Forelimb muscle (tissue), 1 donor: Measurements from ENCODE around the gene CCDC148. TPM values are rescaled to one million over a fixed set of nuclear protein-coding genes. Genes with fewer than 3 reads are reported as not detected.

Experiments
- DNase-seq: peaks from one replicate; pipeline ENCODE4 v3.0.0-alpha.2; 2013; ENCODE audit warnings: low read depth
- polyA plus RNA-seq: library from polyadenylated mRNA; unstranded; fragments of 120-200 nt; gene quantifications from one replicate; pipeline ENCODE4 v1.2.1, GENCODE V29; 2013; ENCODE audit not compliant: insufficient read length

Gene CCDC148
- polyA plus RNA-seq = 0.44 TPM

GRCh38 chr2:158456309-158457066 lies at the start of gene CCDC148, which contains the start of gene PKP4:
Gene CCDC148, minus strand, starts transcription at chr2:158456753. Its CDS starts 314 bp downstream, at chr2:158456439.
Gene PKP4, plus strand, starts transcription at chr2:158456952. Its CDS starts 76,233 bp downstream, at chr2:158533185.
- DNase-seq = peak; percentile 73

- DNase-seq = no peak
These were observed 48.9 kb upstream of the CCDC148 start for GRCh38 chr2:158505448-158505934.

- DNase-seq = no peak
These were observed 47.5 kb upstream of the CCDC148 start for GRCh38 chr2:158504088-158504487.

- peak; percentile 35 for DNase-seq
These were observed 46.4 kb upstream of the CCDC148 start for GRCh38 chr2:158502974-158503373.

GRCh38 chr2:158501301-158501700 lies 44.7 kb upstream of the CCDC148 start:
- DNase-seq = no peak

GRCh38 chr2:158500333-158500732 lies 43.8 kb upstream of the CCDC148 start:
- DNase-seq = no peak

GRCh38 chr2:158499383-158499782 lies 42.8 kb upstream of the CCDC148 start:
- DNase-seq = no peak

GRCh38 chr2:158498749-158499136 lies 42.2 kb upstream of the CCDC148 start:
- DNase-seq = no peak

GRCh38 chr2:158498043-158498748 lies 41.6 kb upstream of the CCDC148 start:
- no peak for DNase-seq

GRCh38 chr2:158497486-158497885 lies 40.9 kb upstream of the CCDC148 start:
- DNase-seq = no peak

- DNase-seq = no peak
These were observed 40.4 kb upstream of the CCDC148 start for GRCh38 chr2:158496986-158497385.

- DNase-seq = no peak
These were observed 38.6 kb upstream of the CCDC148 start for GRCh38 chr2:158495175-158495574.

GRCh38 chr2:158493458-158493857 lies 36.9 kb upstream of the CCDC148 start:
- DNase-seq = no peak

GRCh38 chr2:158491072-158491471 lies 34.5 kb upstream of the CCDC148 start:
- DNase-seq = no peak

GRCh38 chr2:158489366-158490112 lies 33.0 kb upstream of the CCDC148 start:
- no peak for DNase-seq

- no peak for DNase-seq
These were observed 32.1 kb upstream of the CCDC148 start for GRCh38 chr2:158488442-158489216.

- DNase-seq = peak; percentile 31
These were observed 30.9 kb upstream of the CCDC148 start for GRCh38 chr2:158487419-158487818.

GRCh38 chr2:158486970-158487325 lies 30.4 kb upstream of the CCDC148 start:
- no peak for DNase-seq

GRCh38 chr2:158486150-158486969 lies 29.8 kb upstream of the CCDC148 start:
- no peak for DNase-seq

GRCh38 chr2:158484892-158485556 lies 28.5 kb upstream of the CCDC148 start:
- no peak for DNase-seq
